ENCODE measurements around the gene FKBP5. TPM values are rescaled to one million over a fixed set of nuclear protein-coding genes. Genes with fewer than 3 reads are reported as not detected.

FKBP5 gene
- total and polyA plus RNA-seq, 9 of the 15 experiments (the other 6 are each of a cell fraction or from before 2014, with no cell fraction given) = 32.7 to 151 (median 75.0) TPM

DNA sequence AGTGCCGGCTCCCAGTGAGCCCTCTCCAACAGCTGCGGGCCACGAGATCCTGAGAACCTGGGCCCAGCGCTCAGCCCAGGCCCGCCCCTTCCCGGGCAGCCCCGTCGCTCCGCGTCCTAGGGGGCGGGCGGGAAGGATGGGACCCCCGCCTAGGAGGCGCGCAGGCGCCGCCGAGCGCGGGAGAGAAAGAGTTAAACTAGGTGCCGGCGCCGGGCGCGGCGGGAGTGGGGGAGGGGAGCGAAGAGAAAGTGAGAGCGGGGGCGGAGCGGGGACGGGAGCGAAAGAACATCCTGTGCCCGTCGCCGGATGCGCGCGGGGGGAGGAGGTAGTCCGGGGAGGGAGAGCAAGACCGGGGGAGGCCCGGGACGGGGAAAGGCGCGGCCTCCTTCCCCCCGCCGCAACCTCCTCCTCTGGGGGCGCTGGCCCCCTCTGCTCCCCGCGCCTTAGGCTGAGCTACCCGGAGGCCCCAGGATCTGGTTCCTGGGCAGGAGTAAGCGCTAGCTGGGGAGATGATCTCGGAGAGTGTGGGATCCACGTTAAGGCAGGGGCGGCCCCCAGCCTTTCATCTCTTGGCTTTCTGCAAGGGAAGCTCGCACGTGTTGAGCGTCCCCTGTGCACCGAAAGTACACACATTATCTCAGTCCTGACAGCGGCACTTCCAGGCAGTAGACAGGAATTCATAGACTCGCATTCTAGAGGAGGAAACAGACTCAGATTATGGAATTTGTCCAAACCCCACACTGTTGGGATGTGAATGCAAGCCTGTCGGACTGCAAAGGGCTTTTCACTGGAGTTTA lies 43.2 kb upstream of the FKBP5 start (continued):
- TF ChIP-seq, protein P1, sequence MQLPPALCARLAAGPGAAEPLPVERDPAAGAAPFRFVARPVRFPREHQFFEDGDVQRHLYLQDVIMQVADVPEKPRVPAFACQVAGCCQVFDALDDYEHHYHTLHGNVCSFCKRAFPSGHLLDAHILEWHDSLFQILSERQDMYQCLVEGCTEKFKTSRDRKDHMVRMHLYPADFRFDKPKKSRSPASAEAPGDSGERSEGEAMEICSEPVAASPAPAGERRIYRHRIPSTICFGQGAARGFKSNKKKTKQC (CRISPR knock-in tag; IDR thresholded peaks at IDR 0.05) = peak; percentile 25; the same call in 1 of the 2 replicates
- no peak for TF ChIP-seq ZFP1 (CRISPR knock-in tag; IDR thresholded peaks at IDR 0.05)
- TF ChIP-seq, protein P2, sequence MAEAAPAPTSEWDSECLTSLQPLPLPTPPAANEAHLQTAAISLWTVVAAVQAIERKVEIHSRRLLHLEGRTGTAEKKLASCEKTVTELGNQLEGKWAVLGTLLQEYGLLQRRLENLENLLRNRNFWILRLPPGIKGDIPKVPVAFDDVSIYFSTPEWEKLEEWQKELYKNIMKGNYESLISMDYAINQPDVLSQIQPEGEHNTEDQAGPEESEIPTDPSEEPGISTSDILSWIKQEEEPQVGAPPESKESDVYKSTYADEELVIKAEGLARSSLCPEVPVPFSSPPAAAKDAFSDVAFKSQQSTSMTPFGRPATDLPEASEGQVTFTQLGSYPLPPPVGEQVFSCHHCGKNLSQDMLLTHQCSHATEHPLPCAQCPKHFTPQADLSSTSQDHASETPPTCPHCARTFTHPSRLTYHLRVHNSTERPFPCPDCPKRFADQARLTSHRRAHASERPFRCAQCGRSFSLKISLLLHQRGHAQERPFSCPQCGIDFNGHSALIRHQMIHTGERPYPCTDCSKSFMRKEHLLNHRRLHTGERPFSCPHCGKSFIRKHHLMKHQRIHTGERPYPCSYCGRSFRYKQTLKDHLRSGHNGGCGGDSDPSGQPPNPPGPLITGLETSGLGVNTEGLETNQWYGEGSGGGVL (CRISPR knock-in tag; IDR thresholded peaks at IDR 0.05) = no peak
- TF ChIP-seq, protein P3, sequence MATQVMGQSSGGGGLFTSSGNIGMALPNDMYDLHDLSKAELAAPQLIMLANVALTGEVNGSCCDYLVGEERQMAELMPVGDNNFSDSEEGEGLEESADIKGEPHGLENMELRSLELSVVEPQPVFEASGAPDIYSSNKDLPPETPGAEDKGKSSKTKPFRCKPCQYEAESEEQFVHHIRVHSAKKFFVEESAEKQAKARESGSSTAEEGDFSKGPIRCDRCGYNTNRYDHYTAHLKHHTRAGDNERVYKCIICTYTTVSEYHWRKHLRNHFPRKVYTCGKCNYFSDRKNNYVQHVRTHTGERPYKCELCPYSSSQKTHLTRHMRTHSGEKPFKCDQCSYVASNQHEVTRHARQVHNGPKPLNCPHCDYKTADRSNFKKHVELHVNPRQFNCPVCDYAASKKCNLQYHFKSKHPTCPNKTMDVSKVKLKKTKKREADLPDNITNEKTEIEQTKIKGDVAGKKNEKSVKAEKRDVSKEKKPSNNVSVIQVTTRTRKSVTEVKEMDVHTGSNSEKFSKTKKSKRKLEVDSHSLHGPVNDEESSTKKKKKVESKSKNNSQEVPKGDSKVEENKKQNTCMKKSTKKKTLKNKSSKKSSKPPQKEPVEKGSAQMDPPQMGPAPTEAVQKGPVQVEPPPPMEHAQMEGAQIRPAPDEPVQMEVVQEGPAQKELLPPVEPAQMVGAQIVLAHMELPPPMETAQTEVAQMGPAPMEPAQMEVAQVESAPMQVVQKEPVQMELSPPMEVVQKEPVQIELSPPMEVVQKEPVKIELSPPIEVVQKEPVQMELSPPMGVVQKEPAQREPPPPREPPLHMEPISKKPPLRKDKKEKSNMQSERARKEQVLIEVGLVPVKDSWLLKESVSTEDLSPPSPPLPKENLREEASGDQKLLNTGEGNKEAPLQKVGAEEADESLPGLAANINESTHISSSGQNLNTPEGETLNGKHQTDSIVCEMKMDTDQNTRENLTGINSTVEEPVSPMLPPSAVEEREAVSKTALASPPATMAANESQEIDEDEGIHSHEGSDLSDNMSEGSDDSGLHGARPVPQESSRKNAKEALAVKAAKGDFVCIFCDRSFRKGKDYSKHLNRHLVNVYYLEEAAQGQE (IDR thresholded peaks at IDR 0.05; ENCODE audit: borderline replicate concordance) = no peak
- TF ChIP-seq, protein P3 (CRISPR knock-in tag; IDR thresholded peaks at IDR 0.05; ENCODE audit: low read depth) = no peak
- TF ChIP-seq TRIM24 (IDR thresholded peaks at IDR 0.05) = peak; percentile 69 to 79
- TF ChIP-seq ZNF217 (CRISPR knock-in tag; IDR thresholded peaks at IDR 0.05) = no peak
- 0 out of 2 replicates have a peak, but pooled peaks have one; percentile 58 for TF ChIP-seq HNRNPL (IDR thresholded peaks at IDR 0.05; ENCODE audit: low read depth, low read length)
- TF ChIP-seq, protein P4, sequence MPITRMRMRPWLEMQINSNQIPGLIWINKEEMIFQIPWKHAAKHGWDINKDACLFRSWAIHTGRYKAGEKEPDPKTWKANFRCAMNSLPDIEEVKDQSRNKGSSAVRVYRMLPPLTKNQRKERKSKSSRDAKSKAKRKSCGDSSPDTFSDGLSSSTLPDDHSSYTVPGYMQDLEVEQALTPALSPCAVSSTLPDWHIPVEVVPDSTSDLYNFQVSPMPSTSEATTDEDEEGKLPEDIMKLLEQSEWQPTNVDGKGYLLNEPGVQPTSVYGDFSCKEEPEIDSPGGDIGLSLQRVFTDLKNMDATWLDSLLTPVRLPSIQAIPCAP (CRISPR knock-in tag; IDR thresholded peaks at IDR 0.05; ENCODE audit: borderline replicate concordance) = no peak
- TF ChIP-seq FOS (IDR thresholded peaks at IDR 0.05; ENCODE audit: extremely low read depth, insufficient read length) = no peak
- TF ChIP-seq, protein P5, sequence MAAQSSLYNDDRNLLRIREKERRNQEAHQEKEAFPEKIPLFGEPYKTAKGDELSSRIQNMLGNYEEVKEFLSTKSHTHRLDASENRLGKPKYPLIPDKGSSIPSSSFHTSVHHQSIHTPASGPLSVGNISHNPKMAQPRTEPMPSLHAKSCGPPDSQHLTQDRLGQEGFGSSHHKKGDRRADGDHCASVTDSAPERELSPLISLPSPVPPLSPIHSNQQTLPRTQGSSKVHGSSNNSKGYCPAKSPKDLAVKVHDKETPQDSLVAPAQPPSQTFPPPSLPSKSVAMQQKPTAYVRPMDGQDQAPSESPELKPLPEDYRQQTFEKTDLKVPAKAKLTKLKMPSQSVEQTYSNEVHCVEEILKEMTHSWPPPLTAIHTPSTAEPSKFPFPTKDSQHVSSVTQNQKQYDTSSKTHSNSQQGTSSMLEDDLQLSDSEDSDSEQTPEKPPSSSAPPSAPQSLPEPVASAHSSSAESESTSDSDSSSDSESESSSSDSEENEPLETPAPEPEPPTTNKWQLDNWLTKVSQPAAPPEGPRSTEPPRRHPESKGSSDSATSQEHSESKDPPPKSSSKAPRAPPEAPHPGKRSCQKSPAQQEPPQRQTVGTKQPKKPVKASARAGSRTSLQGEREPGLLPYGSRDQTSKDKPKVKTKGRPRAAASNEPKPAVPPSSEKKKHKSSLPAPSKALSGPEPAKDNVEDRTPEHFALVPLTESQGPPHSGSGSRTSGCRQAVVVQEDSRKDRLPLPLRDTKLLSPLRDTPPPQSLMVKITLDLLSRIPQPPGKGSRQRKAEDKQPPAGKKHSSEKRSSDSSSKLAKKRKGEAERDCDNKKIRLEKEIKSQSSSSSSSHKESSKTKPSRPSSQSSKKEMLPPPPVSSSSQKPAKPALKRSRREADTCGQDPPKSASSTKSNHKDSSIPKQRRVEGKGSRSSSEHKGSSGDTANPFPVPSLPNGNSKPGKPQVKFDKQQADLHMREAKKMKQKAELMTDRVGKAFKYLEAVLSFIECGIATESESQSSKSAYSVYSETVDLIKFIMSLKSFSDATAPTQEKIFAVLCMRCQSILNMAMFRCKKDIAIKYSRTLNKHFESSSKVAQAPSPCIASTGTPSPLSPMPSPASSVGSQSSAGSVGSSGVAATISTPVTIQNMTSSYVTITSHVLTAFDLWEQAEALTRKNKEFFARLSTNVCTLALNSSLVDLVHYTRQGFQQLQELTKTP (IDR thresholded peaks at IDR 0.05; ENCODE audit: low read depth in 1 of 2, partially characterized antibody in 2 of 2) = peak in 1 of 2 experiments; percentile 26
